Measurements from ENCODE around the gene EOMES.

Gene EOMES

GRCh38 chr3:27720899-27721716, 1.0 kb downstream of the EOMES start:
- DNase-seq (ENCODE audit: low spot score): no peak

DNA sequence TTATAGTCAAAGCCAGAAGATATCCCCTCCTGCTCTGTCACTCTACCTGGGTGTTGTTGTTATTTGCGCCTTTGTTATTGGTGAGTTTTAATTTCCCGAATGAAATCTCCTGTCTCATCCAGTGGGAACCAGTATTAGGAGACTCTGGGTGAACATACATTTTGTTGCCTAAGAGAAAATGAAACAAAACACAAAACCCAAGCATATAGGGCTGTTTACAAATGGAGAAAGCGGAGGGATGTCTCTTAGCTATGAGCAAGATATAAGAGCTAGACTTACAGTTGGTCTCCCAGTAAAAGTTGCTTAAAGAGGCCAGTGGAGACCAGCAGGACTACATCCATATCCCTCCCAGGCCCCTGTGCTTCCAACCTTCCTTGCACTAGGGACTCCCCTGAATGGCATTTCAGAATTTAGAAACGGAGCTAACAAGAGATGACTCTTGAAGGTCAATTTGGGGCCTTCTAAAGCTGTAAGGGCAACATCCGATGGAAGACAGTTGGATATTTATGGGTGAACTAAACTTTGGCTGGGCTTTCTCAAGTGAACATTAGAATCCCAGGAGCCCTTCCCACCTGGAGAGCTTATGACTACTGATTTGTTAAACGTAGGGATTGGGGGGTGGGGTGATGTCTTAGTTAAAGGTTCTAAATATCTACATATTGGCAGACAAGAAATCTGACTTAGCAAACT, 2.7 kb downstream of the EOMES start:
- no peak for DNase-seq (ENCODE audit: low spot score)

DNA sequence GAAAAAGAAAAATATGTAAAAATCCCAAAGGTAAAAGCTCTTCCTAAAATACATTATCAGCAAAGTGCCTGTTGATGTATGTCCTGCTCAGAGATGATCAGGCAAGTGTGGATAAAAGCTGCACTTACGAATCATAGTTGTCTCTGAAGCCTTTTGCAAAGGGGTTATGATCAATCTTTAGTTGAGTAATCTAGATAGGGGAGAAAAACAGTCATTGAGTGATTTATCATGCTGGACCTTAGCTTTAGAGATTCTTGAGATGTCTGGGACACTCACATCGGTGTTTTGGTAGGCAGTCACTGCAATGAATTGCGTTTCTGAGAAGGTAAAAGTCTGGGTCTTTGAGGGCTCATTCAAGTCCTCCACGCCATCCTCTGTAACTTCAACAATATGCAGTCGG, 3.7 kb downstream of the EOMES start:
- no peak for DNase-seq (ENCODE audit: low spot score)

GRCh38 chr3:27717200-27717852, 4.8 kb downstream of the EOMES start:
- DNase-seq (ENCODE audit: low spot score): no peak

DNA sequence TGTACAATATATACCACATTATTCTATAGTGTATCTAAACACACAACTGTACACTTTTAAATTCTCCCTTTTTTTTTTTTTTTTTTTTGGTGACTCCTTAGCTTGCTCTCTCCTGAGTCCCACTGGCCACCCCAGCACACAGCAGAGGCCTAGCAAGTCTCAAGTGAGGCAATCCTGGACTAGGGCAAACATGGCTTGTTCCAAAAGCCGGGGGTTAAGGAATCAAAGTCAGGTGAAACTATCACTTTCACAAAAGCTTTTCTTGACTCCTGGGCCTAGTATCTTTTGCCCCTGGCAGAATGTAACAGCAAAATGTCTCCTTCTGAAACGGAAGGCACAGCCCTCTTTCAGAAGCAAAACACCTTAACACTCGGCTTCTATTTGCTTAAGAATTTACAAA, 5.8 kb downstream of the EOMES start:
- no peak for DNase-seq (ENCODE audit: low spot score)

DNA sequence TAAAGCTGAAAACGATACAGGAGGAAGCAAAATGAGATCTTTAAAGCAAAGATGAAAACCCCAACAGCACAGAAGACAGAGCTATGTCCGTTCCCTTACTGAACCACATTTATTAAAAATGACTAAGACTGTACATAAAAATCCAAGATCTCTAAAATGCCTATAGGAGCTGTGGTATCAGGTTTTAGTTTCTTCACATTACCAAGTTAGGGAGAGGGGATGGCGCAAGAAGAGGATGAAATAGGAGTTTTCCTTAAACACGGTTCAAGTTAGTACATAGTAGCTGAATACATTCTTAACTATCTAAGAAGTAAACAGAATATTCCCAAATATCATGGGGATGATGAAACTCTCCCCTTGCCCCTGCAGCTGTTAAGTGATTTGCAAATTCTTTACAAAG, 6.3 kb downstream of the EOMES start:
- no peak for DNase-seq (ENCODE audit: low spot score)

- DNase-seq (ENCODE audit: low spot score): no peak
These were observed 6.7 kb downstream of the EOMES start for GRCh38 chr3:27715454-27715806.

GRCh38 chr3:27714692-27715453, 7.2 kb downstream of the EOMES start:
- DNase-seq (ENCODE audit: low spot score): no peak

GRCh38 chr3:27714146-27714526, 8.0 kb downstream of the EOMES start:
- no peak for DNase-seq (ENCODE audit: low spot score)

DNA sequence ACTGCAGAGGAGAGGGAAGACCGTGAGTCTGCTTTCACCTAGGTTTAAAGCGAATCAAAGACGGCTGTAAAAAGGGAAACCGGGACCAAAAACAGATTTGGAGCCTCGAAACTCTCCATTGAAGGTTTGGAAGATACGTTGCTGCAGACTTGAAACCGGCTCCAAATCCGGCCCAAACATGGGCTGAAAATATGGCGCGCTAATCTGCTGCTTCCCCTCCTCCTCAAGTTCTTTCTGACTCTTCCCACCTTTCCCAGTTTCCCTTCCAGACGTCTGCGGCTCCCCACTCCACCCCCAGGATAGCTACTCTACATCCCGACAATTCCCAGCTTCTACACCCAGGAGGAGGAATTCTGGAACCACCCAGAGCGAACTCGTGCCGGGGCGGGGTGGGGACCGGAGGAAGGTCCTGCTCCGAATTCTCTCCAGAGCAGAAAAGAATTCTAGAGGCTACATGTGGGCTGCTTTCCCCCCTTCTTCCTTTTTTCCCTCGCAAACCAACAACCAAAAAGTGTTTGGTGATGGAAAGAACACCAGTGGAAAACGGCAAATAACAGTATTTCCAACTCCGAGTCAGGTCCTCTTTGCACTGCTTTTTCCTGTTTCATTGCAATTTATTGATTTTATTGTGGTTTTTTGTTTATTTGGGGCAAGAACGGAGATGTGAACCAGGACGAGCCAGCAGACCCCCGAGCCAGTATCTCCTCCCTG, 8.5 kb downstream of the EOMES start:
- DNase-seq (ENCODE audit: low spot score): peak; percentile 7

GRCh38 chr3:27713078-27713423, 9.1 kb downstream of the EOMES start:
- DNase-seq (ENCODE audit: low spot score): peak; percentile 7

GRCh38 chr3:27712136-27713077, 9.7 kb downstream of the EOMES start:
- DNase-seq (ENCODE audit: low spot score): peak; percentile 62

- no peak for DNase-seq (ENCODE audit: low spot score)
These were observed 13.9 kb downstream of the EOMES start for GRCh38 chr3:27708250-27708649.

DNA sequence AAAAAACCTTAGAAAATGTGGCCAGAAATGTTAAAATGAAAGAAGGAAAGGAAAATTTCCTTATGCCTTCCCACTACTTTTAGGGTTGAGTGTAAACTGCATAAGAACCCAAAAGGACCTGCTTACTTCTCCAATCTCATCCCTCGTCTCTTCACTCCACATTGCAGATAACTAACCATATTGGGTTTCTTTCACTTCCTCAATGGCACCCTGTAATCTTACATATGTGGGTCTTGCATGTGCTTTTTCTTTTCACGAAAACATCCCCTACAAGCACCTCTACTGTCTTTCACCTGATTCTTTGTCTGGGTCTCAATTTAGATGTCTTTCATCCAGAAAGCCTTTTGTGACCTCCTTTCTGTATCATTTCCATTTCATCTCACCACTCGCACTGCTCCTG, 23.1 kb downstream of the EOMES start:
- no peak for DNase-seq (ENCODE audit: low spot score)

GRCh38 chr3:27696906-27697305, 25.2 kb downstream of the EOMES start:
- no peak for DNase-seq (ENCODE audit: low spot score)

DNA sequence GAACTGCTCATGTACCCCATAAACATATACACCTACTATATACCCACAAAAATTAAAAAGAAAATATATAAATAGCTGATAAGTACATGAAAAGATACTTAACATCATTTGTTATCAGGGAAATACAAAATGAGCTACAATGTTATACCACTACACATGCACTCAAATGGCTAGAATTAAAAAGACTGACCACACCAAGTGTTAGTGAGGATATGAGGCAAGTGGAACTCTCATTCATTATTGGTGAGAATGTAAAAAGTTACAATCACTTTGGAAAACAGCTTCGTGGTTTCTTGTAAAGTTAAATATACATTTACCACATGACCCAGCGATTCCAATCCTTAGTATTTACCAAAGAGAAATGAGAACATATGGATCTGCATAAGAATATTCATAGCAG, 26.5 kb downstream of the EOMES start:
- DNase-seq (ENCODE audit: low spot score): no peak

GRCh38 chr3:27688053-27688452, 34.1 kb downstream of the EOMES start:
- DNase-seq (ENCODE audit: low spot score): no peak

- no peak for DNase-seq (ENCODE audit: low spot score)
These were observed 35.5 kb downstream of the EOMES start for GRCh38 chr3:27686642-27687041.

- no peak for DNase-seq (ENCODE audit: low spot score)
These were observed 36.6 kb downstream of the EOMES start for GRCh38 chr3:27685474-27685873.

- no peak for DNase-seq (ENCODE audit: low spot score)
These were observed 37.8 kb downstream of the EOMES start for GRCh38 chr3:27684302-27684701.

DNA sequence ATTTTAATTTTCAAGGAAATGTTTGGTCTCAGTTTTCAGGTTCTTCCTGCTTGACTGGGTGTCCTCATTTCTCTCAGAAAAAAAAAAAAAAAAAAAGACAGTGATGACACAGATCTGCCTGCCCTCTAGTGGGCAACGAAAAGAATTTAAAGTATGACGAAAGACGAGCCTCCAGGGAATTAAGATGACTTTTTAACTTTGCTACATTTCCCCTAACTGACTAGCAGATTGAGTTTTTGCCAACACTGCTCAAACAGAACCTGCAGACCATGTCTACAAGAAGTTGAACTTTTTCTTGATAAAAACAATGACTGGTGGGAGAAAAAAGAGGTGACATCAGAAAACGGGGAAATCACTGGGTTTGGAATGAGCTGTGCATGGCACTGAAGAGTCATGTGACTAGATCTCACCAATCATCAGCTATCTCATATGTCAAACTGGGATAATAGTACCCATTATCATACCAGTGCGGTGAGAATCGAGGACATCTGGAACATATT, 40.8 kb downstream of the EOMES start:
- DNase-seq (ENCODE audit: low spot score): peak; percentile 47

All from putamen (tissue), 1 donor.